Gastroesophageal sphincter (tissue), 4 donors: ENCODE data around the gene SDHC. TPM values are rescaled to one million over a fixed set of nuclear protein-coding genes. Genes with fewer than 3 reads are reported as not detected.
"Not testable (repeated sequence)": the region's sequence is repeated elsewhere in the genome, so short reads cannot be mapped to it uniquely, and the experiment has no call there.

ENCODE experiments used
- ATAC-seq: fragments of 150-250 bp; one replicate; pipeline ENCODE4 v1.9.1; 2016; ENCODE audit warnings: mild to moderate bottlenecking, moderate library complexity
- H3K27ac ChIP-seq, 4 donors: fragments of 200-600 bp; sonication (generic) in 3 of 4; 1 replicate in 3 of 4; 2 replicates in 1 of 4; pipeline ENCODE4 v1.5.1; 2016 to 2019
- H3K27me3 ChIP-seq: fragments of 200-600 bp; sonication (generic); one replicate; pipeline ENCODE4 v1.5.1; 2019
- H3K36me3 ChIP-seq, 2 donors: fragments of 200-600 bp; sonication (generic); one replicate each; pipeline ENCODE4 v1.5.1; 2019; ENCODE audit warnings: control low read depth in 1 of 2
- H3K4me1 ChIP-seq, 3 donors: fragments of 200-600 bp; sonication (generic); 1 replicate in 2 of 3; 2 replicates in 1 of 3; pipeline ENCODE4 v1.5.1; 2016 to 2019; ENCODE audit warnings: control low read depth in 2 of 3
- H3K4me3 ChIP-seq, 2 donors: fragments of 200-600 bp; sonication (generic); one replicate each; pipeline ENCODE4 v1.5.1; 2019; ENCODE audit warnings: mild to moderate bottlenecking in 1 of 2, moderate library complexity in 1 of 2
- H3K9me3 ChIP-seq, 3 donors: fragments of 200-600 bp; sonication (generic); one replicate each; pipeline ENCODE4 v1.5.1; 2017 to 2019; ENCODE audit warnings: control low read depth in 2 of 3
- CTCF ChIP-seq, 4 experiments: fragments of 200-600 bp in 2 of 4; fragments of 450-650 bp in 2 of 4; sonication (generic) in 1 of 4; IDR thresholded peaks; one replicate each; pipeline ENCODE4 v1.5.1; 2017 to 2019; ENCODE audit warnings: antibody characterized with exemption in 4 of 4, mild to moderate bottlenecking in 2 of 4, moderate library complexity in 2 of 4
- EP300 ChIP-seq: sonication (generic); formaldehyde crosslinking; IDR thresholded peaks from one replicate; pipeline ENCODE4 v1.6.1; 2017; ENCODE audit warnings: antibody characterized with exemption, mild to moderate bottlenecking
- POLR2A ChIP-seq, 2 donors: fragments of 450-650 bp; IDR thresholded peaks; one replicate each; pipeline ENCODE4 v1.6.1; 2017; ENCODE audit warnings: antibody characterized with exemption in 2 of 2, mild to moderate bottlenecking in 2 of 2, moderate library complexity in 1 of 2
- POLR2AphosphoS5 ChIP-seq: sonication (generic); formaldehyde crosslinking; IDR thresholded peaks from one replicate; pipeline ENCODE4 v1.6.1; 2017; ENCODE audit warnings: antibody characterized with exemption
- WGBS, 2 donors: methylation state at CpG; one replicate each; pipeline ENCODE4 v1.1.5; 2018; ENCODE audit warnings: low coverage in 1 of 2; 5-methylcytosine and 5-hydroxymethylcytosine counted together
- total RNA-seq, 4 donors: library from RNA; depleted of rRNA; stranded (reverse); fragments of >200 nt; gene quantifications; one replicate each; pipeline ENCODE4 v1.1.0, GENCODE V29; 2016

The SDHC gene
- total RNA-seq, 4 donors from 2014 or later: 7.5 to 59.1 (median 37.2) TPM

DNA sequence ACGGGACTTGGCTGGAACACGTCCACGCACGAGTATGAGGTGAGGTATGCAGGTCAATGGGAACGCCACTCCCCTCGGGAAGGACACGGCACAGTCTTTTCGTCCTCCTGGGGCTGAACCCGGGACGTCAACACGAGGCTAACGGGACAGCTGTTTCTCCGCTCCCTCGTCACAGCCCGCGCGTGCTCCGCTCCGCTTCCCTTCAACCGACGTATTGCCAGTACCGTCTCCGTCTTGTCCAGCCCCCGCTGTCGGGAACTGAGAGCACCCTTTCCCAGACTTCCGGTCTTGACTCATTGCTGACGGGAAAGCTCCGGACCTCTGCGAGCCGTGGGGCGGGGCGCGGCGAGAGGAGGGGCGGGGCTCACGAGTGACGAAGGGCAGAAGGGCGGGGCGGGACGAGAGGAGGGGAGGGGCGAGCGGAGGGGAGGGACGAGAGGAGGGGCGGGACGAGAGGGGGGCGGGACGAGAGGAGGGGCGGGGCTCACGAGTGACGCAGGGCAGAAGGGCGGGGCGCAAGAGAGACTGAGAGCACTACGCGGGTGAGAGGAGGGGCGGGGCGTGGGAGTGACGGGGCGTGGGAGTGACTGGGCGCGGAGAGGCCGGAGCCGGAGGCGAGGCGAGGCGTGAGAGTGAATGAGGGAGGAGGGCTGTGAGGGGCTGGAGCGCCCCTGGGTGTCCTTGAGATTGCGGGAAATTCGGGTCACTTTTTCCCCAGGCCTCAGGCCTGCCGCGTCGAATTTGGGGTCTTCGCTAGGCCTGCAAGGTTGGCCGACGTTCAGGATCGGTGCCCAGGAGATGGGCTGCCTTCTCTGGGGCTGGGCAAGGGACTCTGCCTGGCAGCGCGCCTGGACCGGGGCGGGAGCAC lies 75.7 kb downstream of the SDHC start:
- Histone ChIP-seq H3K4me1 (peaks cover 0 to 17% (median 0%) of the 10 kb centered on the region in 3 donors), H3K36me3 (no peaks in the 10 kb centered on the region), H3K27ac (peak overlapping the region; percentile 72 to 96 (median 90)), H3K9me3 (no peaks in the 10 kb centered on the region), H3K4me3 (peak overlapping the region; percentile 42 to 54), H3K27me3 (no peaks in the 10 kb centered on the region)
- WGBS, 2 donors: 0% methylated on average over 3 to 26 of the region's 79 CpGs
- peak; percentile 90 for TF ChIP-seq EP300
- peak; percentile 100 for TF ChIP-seq POLR2AphosphoS5
- peak; percentile 86 to 88 for TF ChIP-seq POLR2A (IDR thresholded peaks at IDR 0.05)
- no peak for TF ChIP-seq CTCF (IDR thresholded peaks at IDR 0.05)
- ATAC-seq: peak; percentile 96

DNA sequence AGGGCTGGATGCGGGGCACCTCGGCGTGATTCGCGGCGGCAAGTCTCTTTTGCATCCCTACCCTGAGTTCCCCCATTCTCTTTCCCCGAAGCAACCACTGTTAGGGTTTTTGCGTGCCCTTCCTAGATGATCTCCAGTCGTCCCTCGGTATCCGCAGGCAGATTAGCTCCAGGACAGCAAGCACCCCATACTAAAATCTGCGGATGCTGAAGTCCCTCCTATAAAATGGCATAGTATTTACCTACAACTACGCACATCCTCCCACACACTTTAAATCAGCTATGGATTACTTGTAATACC lies 76.3 kb downstream of the SDHC start:
- Histone ChIP-seq H3K36me3 (no peaks in the 10 kb centered on the region), H3K27ac (peak overlapping the region; percentile 24 to 92 (median 84)), H3K4me3 (peak overlapping the region; percentile 41 to 54), H3K4me1 (peaks cover 0 to 17% (median 0%) of the 10 kb centered on the region in 3 donors), H3K27me3 (no peaks in the 10 kb centered on the region), H3K9me3 (no peaks in the 10 kb centered on the region)
- 5 to 11% methylated on average over 3 to 7 of the region's 13 CpGs for WGBS, 2 donors
- no peak for ATAC-seq
- TF ChIP-seq POLR2A (IDR thresholded peaks at IDR 0.05) (no peak), POLR2AphosphoS5 (no peak), EP300 (no peak), CTCF (IDR thresholded peaks at IDR 0.05) (no peak)

- not testable (repeated sequence) for H3K36me3 ChIP-seq, H3K9me3 ChIP-seq, H3K4me3 ChIP-seq, H3K27ac ChIP-seq, ATAC-seq, H3K27me3 ChIP-seq
- H3K4me1 ChIP-seq: peaks cover 0 to 17% (median 0%) of the 10 kb centered on the region in 3 donors
- WGBS, 2 donors: 91% methylated on average over 4 of the region's 7 CpGs; no CpG with 5 or more reads in 1 of the 2 donors
These were observed 77.0 kb downstream of the SDHC start for GRCh38 chr1:161391136-161391535.

DNA sequence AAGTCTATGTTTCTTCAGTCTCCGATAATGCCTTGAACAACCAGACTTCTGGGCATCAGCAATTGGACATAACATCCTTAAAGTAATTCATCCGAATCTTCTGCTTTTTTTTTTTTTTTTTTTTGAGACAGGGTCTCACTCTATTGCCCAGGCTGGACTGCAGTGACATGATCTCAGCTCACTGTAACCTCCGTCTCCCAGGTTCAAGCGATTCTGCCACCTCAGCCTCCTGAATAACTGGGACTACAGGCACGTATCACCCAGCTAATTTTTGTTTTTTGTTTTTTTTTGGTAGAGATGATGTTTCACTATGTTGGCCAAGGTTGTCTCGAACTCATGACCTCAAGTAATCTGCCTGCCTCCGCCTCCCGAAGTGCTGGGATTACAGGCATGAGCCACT lies 77.4 kb downstream of the SDHC start:
- H3K36me3 ChIP-seq: no peaks in the 10 kb centered on the region
- no peak overlapping the region for H3K27ac ChIP-seq
- no peak overlapping the region for H3K4me3 ChIP-seq
- TF ChIP-seq EP300: no peak
- no peak for TF ChIP-seq POLR2AphosphoS5
- no peak for ATAC-seq
- no peaks in the 10 kb centered on the region for H3K9me3 ChIP-seq
- 90 to 100% methylated on average over 7 of the region's 8 CpGs for WGBS, 2 donors
- peaks cover 0 to 17% (median 0%) of the 10 kb centered on the region in 3 donors for H3K4me1 ChIP-seq
- H3K27me3 ChIP-seq: no peaks in the 10 kb centered on the region

DNA sequence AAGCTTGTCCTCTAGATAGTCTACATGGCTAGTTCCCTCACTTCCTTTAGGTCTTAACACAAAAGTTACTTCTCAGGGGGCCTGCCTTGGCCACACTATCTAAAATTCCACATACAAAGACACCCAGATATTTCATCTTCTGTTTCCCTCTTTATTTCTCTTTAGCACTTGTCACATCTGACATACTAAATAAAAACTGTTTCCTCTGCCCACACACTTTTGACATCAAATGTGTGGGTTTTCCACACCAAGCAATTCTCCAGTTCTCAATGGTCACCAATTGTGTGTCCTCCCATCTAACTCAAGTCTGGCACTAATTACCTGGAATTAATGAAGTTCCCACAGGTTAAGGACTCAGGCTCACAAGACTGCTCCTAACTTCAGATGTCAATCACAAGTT lies 79.0 kb downstream of the SDHC start:
- no peak overlapping the region for H3K27ac ChIP-seq
- no peaks in the 10 kb centered on the region for H3K9me3 ChIP-seq
- no peaks in the 10 kb centered on the region for H3K36me3 ChIP-seq
- H3K4me3 ChIP-seq: no peak overlapping the region
- ATAC-seq: no peak
- peaks cover 0 to 17% (median under 1%) of the 10 kb centered on the region in 3 donors for H3K4me1 ChIP-seq
- no peak for TF ChIP-seq POLR2A (IDR thresholded peaks at IDR 0.05)
- TF ChIP-seq EP300: no peak
- no peak for TF ChIP-seq CTCF (IDR thresholded peaks at IDR 0.05)
- TF ChIP-seq POLR2AphosphoS5: no peak
- H3K27me3 ChIP-seq: no peaks in the 10 kb centered on the region

GRCh38 chr1:161397038-161397437 lies 82.9 kb downstream of the SDHC start:
- WGBS, 2 donors: 96 to 98% methylated on average over 6 to 8 of the region's 8 CpGs
- not testable (repeated sequence) for H3K4me3 ChIP-seq, H3K9me3 ChIP-seq, ATAC-seq, H3K27ac ChIP-seq, H3K27me3 ChIP-seq, H3K36me3 ChIP-seq
- peaks cover 0 to 21% (median 9%) of the 10 kb centered on the region in 3 donors for H3K4me1 ChIP-seq
